OCI-LY7 (cell line): ENCODE results near the gene ATP9A. TPM values are rescaled to one million over a fixed set of nuclear protein-coding genes. Genes with fewer than 3 reads are reported as not detected.

Experiments used
- BruUV-seq: library from RNA; stranded (reverse); fragments of 400-500 nt; replicated peaks from 2 replicates; lab custom pipeline; 2021; lab: Mats Ljungman, UMichigan
- CTCF ChIA-PET: fragments of 300-600 bp; sonication (Branson Sonifier 250); formaldehyde crosslinking; loops from one replicate; lab custom pipeline; 2022; ENCODE audit warnings: antibody characterized with exemption; ENCODE audit not compliant: unreplicated experiment; lab: Charles Lee
- POLR2A ChIA-PET: fragments of 300-600 bp; sonication (Branson Sonifier 250); formaldehyde crosslinking; loops from one replicate; lab custom pipeline; 2022; ENCODE audit warnings: antibody characterized with exemption; lab: Charles Lee
- DNase-seq: peaks from one replicate; pipeline ENCODE4 v3.0.0-alpha.2; 2015; ENCODE audit warnings: low spot score
- H2AFZ ChIP-seq: fragments of 200-600 bp; sonication (generic), shearing (Covaris generic); 2 replicates; pipeline ENCODE4 v1.6.1; 2014; ENCODE audit warnings: mild to moderate bottlenecking, antibody characterized with exemption, low read length, moderate library complexity
- H3K27ac ChIP-seq: fragments of 200-600 bp; sonication (generic); 2 replicates; pipeline ENCODE4 v1.5.1; 2014; ENCODE audit warnings: mixed run types, low read depth, mild to moderate bottlenecking, moderate library complexity, low read length, inconsistent platforms; ENCODE audit not compliant: poor library complexity, severe bottlenecking
- H3K36me3 ChIP-seq: fragments of 200-600 bp; sonication (generic); 2 replicates; pipeline ENCODE4 v1.6.1; 2014; ENCODE audit warnings: mild to moderate bottlenecking, antibody characterized with exemption, low read length, moderate library complexity, mixed read lengths; ENCODE audit not compliant: insufficient read depth
- H3K4me1 ChIP-seq: fragments of 200-600 bp; sonication (generic); 2 replicates; pipeline ENCODE4 v1.5.1; 2014; ENCODE audit warnings: mild to moderate bottlenecking, low read length; ENCODE audit not compliant: insufficient read depth, poor library complexity, severe bottlenecking
- H3K4me2 ChIP-seq: fragments of 200-600 bp; sonication (generic); 2 replicates; pipeline ENCODE4 v1.6.1; 2014; ENCODE audit warnings: mild to moderate bottlenecking, low read length
- H3K4me3 ChIP-seq: fragments of 200-600 bp; sonication (generic); 2 replicates; pipeline ENCODE4 v1.5.1; 2014; ENCODE audit warnings: mild to moderate bottlenecking, low read depth, low read length; ENCODE audit not compliant: poor library complexity, severe bottlenecking
- H3K79me2 ChIP-seq: fragments of 200-600 bp; sonication (generic); 2 replicates; pipeline ENCODE4 v1.6.1; 2016; ENCODE audit warnings: low read depth, mild to moderate bottlenecking, low read length, moderate library complexity, mixed read lengths; ENCODE audit not compliant: insufficient read depth
- H3K9me2 ChIP-seq: fragments of 200-600 bp; sonication (generic); 2 replicates; pipeline ENCODE4 v1.6.1; 2016; ENCODE audit warnings: mild to moderate bottlenecking, low read length, mixed read lengths; ENCODE audit not compliant: insufficient read depth
- H3K9me3 ChIP-seq: fragments of 200-600 bp; sonication (generic); 2 replicates; pipeline ENCODE4 v1.6.1; 2014; ENCODE audit warnings: mild to moderate bottlenecking, mixed run types, low read length, mixed read lengths
- H4K20me1 ChIP-seq: fragments of 200-600 bp; sonication (generic); 2 replicates; pipeline ENCODE4 v1.6.1; 2014; ENCODE audit warnings: mild to moderate bottlenecking, antibody characterized with exemption, low read length, moderate library complexity, mixed read lengths; ENCODE audit not compliant: insufficient read depth
- EZH2phosphoT487 ChIP-seq: fragments of 200-600 bp; sonication (generic); IDR thresholded peaks from 2 replicates; pipeline ENCODE4 v1.6.1; 2018; ENCODE audit warnings: low read depth, borderline replicate concordance, mild to moderate bottlenecking, mixed run types, antibody characterized with exemption, low read length, moderate library complexity, mixed read lengths
- intact Hi-C: fragments of 100-400 bp; cut with micrococcal nuclease; formaldehyde crosslinking; loops from one replicate; pipeline ENCODE4 v1.10.0; 2022; ENCODE audit not compliant: unreplicated experiment
- total RNA-seq, 2 experiments: library from RNA; depleted of rRNA in 1 of 2; stranded (reverse); fragments of >200 nt in 1 of 2; shearing (Covaris generic) in 1 of 2; gene quantifications; 2 replicates each; pipeline ENCODE4 v1.2.3, GENCODE V29; 2014 to 2022
- TF ChIP-seq, protein P1 (sequence below): fragments of 200-600 bp; sonication (generic); conservative IDR thresholded peaks from 2 replicates; pipeline ENCODE4 v1.5.1; 2014; ENCODE audit warnings: mild to moderate bottlenecking, antibody characterized with exemption, low read length, moderate library complexity, mixed read lengths

Gene ATP9A
- total RNA-seq, 2 experiments from 2014 or later: 0.67 to 0.85 TPM

- no peaks in the 10 kb centered on the region for H3K79me2 ChIP-seq
- peaks cover 33% of the 10 kb centered on the region for H3K4me1 ChIP-seq
- BruUV-seq: no TSS peak
- peak overlapping the region; percentile 53 for H3K27ac ChIP-seq
- H3K9me2 ChIP-seq: no peaks in the 10 kb centered on the region
- DNase-seq: peak; percentile 73
- H3K9me3 ChIP-seq: no peaks in the 10 kb centered on the region
- no peak overlapping the region for H3K4me3 ChIP-seq
- H3K36me3 ChIP-seq: no peaks in the 10 kb centered on the region
- H4K20me1 ChIP-seq: no peaks in the 10 kb centered on the region
- POLR2A ChIA-PET: interaction anchor here (0.7 kb wide), 1 partner anchor 16 kb away, joined by 4 read pairs; no protein-coding TSS in a partner anchor
- H2AFZ ChIP-seq: peak overlapping the region; percentile 45; the same call in 1 of the 2 replicates
- H3K4me2 ChIP-seq: peak overlapping the region; percentile 52
- intact Hi-C loops: no loop called here
- no peak for TF ChIP-seq EZH2phosphoT487
- TF ChIP-seq, protein P1, sequence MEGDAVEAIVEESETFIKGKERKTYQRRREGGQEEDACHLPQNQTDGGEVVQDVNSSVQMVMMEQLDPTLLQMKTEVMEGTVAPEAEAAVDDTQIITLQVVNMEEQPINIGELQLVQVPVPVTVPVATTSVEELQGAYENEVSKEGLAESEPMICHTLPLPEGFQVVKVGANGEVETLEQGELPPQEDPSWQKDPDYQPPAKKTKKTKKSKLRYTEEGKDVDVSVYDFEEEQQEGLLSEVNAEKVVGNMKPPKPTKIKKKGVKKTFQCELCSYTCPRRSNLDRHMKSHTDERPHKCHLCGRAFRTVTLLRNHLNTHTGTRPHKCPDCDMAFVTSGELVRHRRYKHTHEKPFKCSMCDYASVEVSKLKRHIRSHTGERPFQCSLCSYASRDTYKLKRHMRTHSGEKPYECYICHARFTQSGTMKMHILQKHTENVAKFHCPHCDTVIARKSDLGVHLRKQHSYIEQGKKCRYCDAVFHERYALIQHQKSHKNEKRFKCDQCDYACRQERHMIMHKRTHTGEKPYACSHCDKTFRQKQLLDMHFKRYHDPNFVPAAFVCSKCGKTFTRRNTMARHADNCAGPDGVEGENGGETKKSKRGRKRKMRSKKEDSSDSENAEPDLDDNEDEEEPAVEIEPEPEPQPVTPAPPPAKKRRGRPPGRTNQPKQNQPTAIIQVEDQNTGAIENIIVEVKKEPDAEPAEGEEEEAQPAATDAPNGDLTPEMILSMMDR: no peak
- CTCF ChIA-PET: interaction anchor here (1.1 kb wide), 1 partner anchor 16 kb away, joined by 3 read pairs; no protein-coding TSS in a partner anchor
These were observed 117.5 kb downstream of the ATP9A start for GRCh38 chr20:51650685-51651134.

- Histone ChIP-seq H3K4me3 (no peak overlapping the region), H4K20me1 (no peaks in the 10 kb centered on the region), H3K36me3 (no peaks in the 10 kb centered on the region), H3K27ac (no peak overlapping the region), H3K4me1 (peaks cover 32% of the 10 kb centered on the region), H3K9me2 (no peaks in the 10 kb centered on the region), H2AFZ (no peak overlapping the region), H3K9me3 (no peaks in the 10 kb centered on the region), H3K79me2 (no peaks in the 10 kb centered on the region), H3K4me2 (no peak overlapping the region)
- ChIA-PET POLR2A (no interaction called here), CTCF (no interaction called here)
- TF ChIP-seq, protein P1: no peak
- TF ChIP-seq EZH2phosphoT487: no peak
- no peak for DNase-seq
- no TSS peak for BruUV-seq
- intact Hi-C loops: no loop called here
These were observed 119.6 kb downstream of the ATP9A start for GRCh38 chr20:51648571-51648947.

DNA sequence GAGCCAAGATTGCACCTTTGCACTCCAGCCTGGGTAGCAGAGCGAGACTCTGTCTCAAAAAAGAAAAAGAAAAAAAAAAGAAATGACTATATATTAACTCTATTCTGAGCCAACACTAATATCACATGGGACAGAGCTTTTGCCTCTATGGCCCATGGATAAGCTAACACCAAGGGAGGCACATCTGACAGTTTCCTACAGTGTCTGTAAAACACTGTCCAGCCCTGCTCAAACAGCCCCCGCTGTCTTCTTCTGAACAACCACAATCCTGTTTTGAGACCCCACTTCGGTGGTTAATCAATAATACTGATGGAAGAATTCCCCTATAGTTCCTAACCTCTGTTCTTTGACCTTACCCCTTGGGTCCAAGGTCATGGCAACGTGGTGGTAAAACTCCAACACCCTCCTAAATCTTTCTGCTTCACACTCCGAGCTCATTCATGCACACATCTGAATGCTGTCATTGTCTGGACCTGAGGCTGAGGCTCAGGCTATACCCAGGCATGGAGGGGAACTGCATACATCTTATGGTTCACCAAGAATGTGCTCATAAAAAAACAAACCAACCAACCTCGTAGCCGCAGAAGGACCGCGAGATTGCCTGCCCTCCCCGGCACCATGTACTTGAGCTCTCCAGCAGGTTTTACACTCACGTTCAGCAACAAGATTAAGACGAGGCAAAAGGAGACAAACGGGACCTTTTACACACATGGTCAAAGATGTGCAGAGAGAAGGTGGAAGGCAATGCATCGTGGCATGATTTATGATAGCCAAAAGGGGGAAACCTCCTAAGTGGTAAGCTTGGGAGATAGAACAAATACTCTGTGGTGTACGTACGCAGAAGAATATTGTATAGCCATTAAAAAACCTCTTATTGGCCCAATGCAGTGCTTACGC, 120.3 kb downstream of the ATP9A start:
- no peaks in the 10 kb centered on the region for H3K9me2 ChIP-seq
- no peak overlapping the region for H3K4me2 ChIP-seq
- H3K36me3 ChIP-seq: no peaks in the 10 kb centered on the region
- ChIA-PET POLR2A (no interaction called here), CTCF (no interaction called here)
- no peaks in the 10 kb centered on the region for H4K20me1 ChIP-seq
- H3K4me3 ChIP-seq: no peak overlapping the region
- intact Hi-C loops: no loop called here
- no TSS peak for BruUV-seq
- H3K9me3 ChIP-seq: no peaks in the 10 kb centered on the region
- TF ChIP-seq, protein P1: no peak
- no peak for TF ChIP-seq EZH2phosphoT487
- H3K79me2 ChIP-seq: no peaks in the 10 kb centered on the region
- peaks cover 35% of the 10 kb centered on the region for H3K4me1 ChIP-seq
- H3K27ac ChIP-seq: no peak overlapping the region
- H2AFZ ChIP-seq: no peak overlapping the region
- DNase-seq: no peak
